ENCODE measurements around the gene ADAMTS16.

ADAMTS16 gene

GRCh38 chr5:5309645-5310044 is 169.5 kb downstream of the ADAMTS16 start:
- DNase-seq (ENCODE audit: low read depth in 2 of 2, low spot score in 1 of 2): no peak

- DNase-seq (ENCODE audit: low read depth in 2 of 2, low spot score in 1 of 2): no peak
Measured at GRCh38 chr5:5313101-5313635, 173.0 kb downstream of the ADAMTS16 start.

- DNase-seq (ENCODE audit: low read depth in 2 of 2, low spot score in 1 of 2): no peak
Measured at GRCh38 chr5:5314166-5314565, 174.0 kb downstream of the ADAMTS16 start.

- DNase-seq (ENCODE audit: low read depth in 2 of 2, low spot score in 1 of 2): no peak
Measured at GRCh38 chr5:5314626-5315025, 174.5 kb downstream of the ADAMTS16 start.

- DNase-seq (ENCODE audit: low read depth in 2 of 2, low spot score in 1 of 2): no peak
Measured at GRCh38 chr5:5315068-5315980, 175.2 kb downstream of the ADAMTS16 start.

GRCh38 chr5:5316334-5316733 is 176.2 kb downstream of the ADAMTS16 start:
- DNase-seq (ENCODE audit: low read depth in 2 of 2, low spot score in 1 of 2): no peak

GRCh38 chr5:5317976-5318375 is 177.8 kb downstream of the ADAMTS16 start:
- DNase-seq (ENCODE audit: low read depth in 2 of 2, low spot score in 1 of 2): no peak

- DNase-seq (ENCODE audit: low read depth in 2 of 2, low spot score in 1 of 2): no peak
Measured at GRCh38 chr5:5318426-5319190, 178.5 kb downstream of the ADAMTS16 start.

- DNase-seq (ENCODE audit: low read depth in 2 of 2, low spot score in 1 of 2): no peak
Measured at GRCh38 chr5:5320062-5320805, 180.1 kb downstream of the ADAMTS16 start.

GRCh38 chr5:5321137-5321536 is 181.0 kb downstream of the ADAMTS16 start:
- no peak for DNase-seq (ENCODE audit: low read depth in 2 of 2, low spot score in 1 of 2)

GRCh38 chr5:5323551-5323950 is 183.4 kb downstream of the ADAMTS16 start:
- no peak for DNase-seq (ENCODE audit: low read depth in 2 of 2, low spot score in 1 of 2)

- DNase-seq (ENCODE audit: low read depth in 2 of 2, low spot score in 1 of 2): no peak
Measured at GRCh38 chr5:5326115-5326758, 186.1 kb downstream of the ADAMTS16 start.

- no peak for DNase-seq (ENCODE audit: low read depth in 2 of 2, low spot score in 1 of 2)
Measured at GRCh38 chr5:5327126-5327525, 187.0 kb downstream of the ADAMTS16 start.

GRCh38 chr5:5330728-5331452 is 190.8 kb downstream of the ADAMTS16 start:
- DNase-seq (ENCODE audit: low read depth in 2 of 2, low spot score in 1 of 2): no peak

- DNase-seq (ENCODE audit: low read depth in 2 of 2, low spot score in 1 of 2): no peak
Measured at GRCh38 chr5:5331848-5332247, 191.7 kb downstream of the ADAMTS16 start.

- DNase-seq (ENCODE audit: low read depth in 2 of 2, low spot score in 1 of 2): no peak
Measured at GRCh38 chr5:5332287-5332686, 192.2 kb downstream of the ADAMTS16 start.

- DNase-seq (ENCODE audit: low read depth in 2 of 2, low spot score in 1 of 2): no peak
Measured at GRCh38 chr5:5335107-5335506, 195.0 kb downstream of the ADAMTS16 start.

GRCh38 chr5:5335700-5336264 is 195.7 kb downstream of the ADAMTS16 start:
- no peak for DNase-seq (ENCODE audit: low read depth in 2 of 2, low spot score in 1 of 2)

- no peak for DNase-seq (ENCODE audit: low read depth in 2 of 2, low spot score in 1 of 2)
Measured at GRCh38 chr5:5339257-5339656, 199.1 kb downstream of the ADAMTS16 start.
